Gastrocnemius medialis (tissue), 4 donors: ENCODE measurements around the gene NUDT4. TPM values are rescaled to one million over a fixed set of nuclear protein-coding genes. Genes with fewer than 3 reads are reported as not detected.
A peak's percentile ranks its signal among the peaks of the same experiment; 100 is the strongest.

ENCODE experiments used
- ATAC-seq, 2 donors: fragments of 150-250 bp; one replicate each; pipeline ENCODE4 v1.9.1; 2016
- DNase-seq, 2 donors: peaks; one replicate each; pipeline ENCODE4 v3.0.0-alpha.2; 2019
- H3K27ac ChIP-seq, 4 donors: fragments of 200-600 bp; sonication (generic); 1 replicate in 1 of 4; 2 replicates in 3 of 4; pipeline ENCODE4 v1.5.1; 2016 to 2018; ENCODE audit warnings: mild to moderate bottlenecking in 2 of 4, moderate library complexity in 1 of 4
- H3K27me3 ChIP-seq, 3 donors: fragments of 200-600 bp; sonication (generic) in 2 of 3; 1 replicate in 1 of 3; 2 replicates in 2 of 3; pipeline versions ENCODE4 v1.5.1 to v1.6.0; 2016 to 2019; ENCODE audit warnings: mild to moderate bottlenecking in 1 of 3, moderate library complexity in 1 of 3
- H3K36me3 ChIP-seq, 2 donors: fragments of 200-600 bp; sonication (generic) in 1 of 2; one replicate each; pipeline ENCODE4 v1.5.1; 2017 to 2018
- H3K4me1 ChIP-seq, 2 donors: fragments of 200-600 bp; sonication (generic) in 1 of 2; one replicate each; pipeline ENCODE4 v1.5.1; 2016 to 2017; ENCODE audit warnings: mild to moderate bottlenecking in 2 of 2
- H3K4me3 ChIP-seq, 4 donors: fragments of 200-600 bp; sonication (generic) in 3 of 4; 1 replicate in 1 of 4; 2 replicates in 3 of 4; pipeline ENCODE4 v1.5.1; 2016 to 2019; ENCODE audit warnings: mild to moderate bottlenecking in 2 of 4
- H3K9me3 ChIP-seq, 3 donors: fragments of 200-600 bp; sonication (generic) in 2 of 3; 1 replicate in 1 of 3; 2 replicates in 2 of 3; pipeline ENCODE4 v1.5.1; 2016 to 2019
- CTCF ChIP-seq, 5 experiments: fragments of 450-650 bp in 3 of 5; fragments of 200-600 bp in 2 of 5; sonication (generic) in 2 of 5; IDR thresholded peaks in 4 of 5; conservative IDR thresholded peaks in 1 of 5; 1 replicate in 4 of 5; 2 replicates in 1 of 5; pipeline ENCODE4 v1.5.1; 2016 to 2019; ENCODE audit warnings: antibody characterized with exemption in 5 of 5, mild to moderate bottlenecking in 3 of 5, moderate library complexity in 3 of 5
- POLR2A ChIP-seq, 2 donors: fragments of 450-650 bp; IDR thresholded peaks; one replicate each; pipeline ENCODE4 v1.6.1; 2017; ENCODE audit warnings: antibody characterized with exemption in 2 of 2, mild to moderate bottlenecking in 2 of 2, moderate library complexity in 2 of 2
- in situ Hi-C, 4 donors: fragments of 200-750 bp; cut with MboI; loops; one replicate each; pipeline versions ENCODE4 v1.15.0 to v1.8.0; 2017; ENCODE audit warnings: low sequenced_read_pairs in 4 of 4
- intact Hi-C: fragments of 100-400 bp; cut with DNase I; formaldehyde crosslinking; loops from one replicate; pipeline ENCODE4 v1.15.1; 2023; ENCODE audit warnings: low total_unique reads
- total RNA-seq, 4 donors: library from RNA; depleted of rRNA; stranded (reverse); fragments of >200 nt; gene quantifications; one replicate each; pipeline versions ENCODE4 v1.1.0 to v1.2.3, GENCODE V29; 2016

NUDT4 gene
- total RNA-seq, 4 donors from 2014 or later, result 26.8 to 299 (median 51.1) TPM

- Histone ChIP-seq H3K9me3 (no peaks in the 10 kb centered on the region), H3K27me3 (no peaks in the 10 kb centered on the region), H3K36me3 (no peaks in the 10 kb centered on the region), H3K4me1 (peaks cover 10 to 14% of the 10 kb centered on the region in 2 donors), H3K4me3 (no peak overlapping the region), H3K27ac (no peak overlapping the region)
- ATAC-seq (no peak), DNase-seq (no peak)
- no peak for TF ChIP-seq CTCF (IDR thresholded peaks at IDR 0.05 in 4 of 5, conservative IDR thresholded peaks at IDR 0.05 in 1 of 5)
- TF ChIP-seq POLR2A (IDR thresholded peaks at IDR 0.05), result no peak
- in situ Hi-C loops (no loop called here), intact Hi-C loops (no loop called here)
Measured at GRCh38 chr12:93356214-93356613, 21.5 kb upstream of the NUDT4 start.

- TF ChIP-seq POLR2A (IDR thresholded peaks at IDR 0.05) (no peak), CTCF (IDR thresholded peaks at IDR 0.05 in 4 of 5, conservative IDR thresholded peaks at IDR 0.05 in 1 of 5) (no peak)
- Histone ChIP-seq H3K27ac (no peak overlapping the region), H3K4me3 (no peak overlapping the region), H3K27me3 (no peaks in the 10 kb centered on the region), H3K4me1 (peaks cover 17 to 18% of the 10 kb centered on the region in 2 donors), H3K36me3 (no peaks in the 10 kb centered on the region), H3K9me3 (no peaks in the 10 kb centered on the region)
- intact Hi-C loops, result no loop called here
- DNase-seq (no peak), ATAC-seq (no peak)
- in situ Hi-C loops, result no loop called here
Measured at GRCh38 chr12:93358058-93358457, 19.7 kb upstream of the NUDT4 start.

GRCh38 chr12:93358821-93359220 lies 18.9 kb upstream of the NUDT4 start:
- no peak overlapping the region for H3K27ac ChIP-seq
- H3K9me3 ChIP-seq, result no peaks in the 10 kb centered on the region
- intact Hi-C loops, result no loop called here
- no peak overlapping the region for H3K4me3 ChIP-seq
- H3K36me3 ChIP-seq, result no peaks in the 10 kb centered on the region
- no peaks in the 10 kb centered on the region for H3K27me3 ChIP-seq
- in situ Hi-C loops, result no loop called here
- no peak for DNase-seq
- TF ChIP-seq CTCF (IDR thresholded peaks at IDR 0.05 in 4 of 5, conservative IDR thresholded peaks at IDR 0.05 in 1 of 5), result no peak
- H3K4me1 ChIP-seq, result peaks cover 17 to 18% of the 10 kb centered on the region in 2 donors
- no peak for ATAC-seq

- peak overlapping the region in 3 of 4 donors; percentile 71 to 83 (median 82) for H3K27ac ChIP-seq
- no peaks in the 10 kb centered on the region for H3K27me3 ChIP-seq
- no peaks in the 10 kb centered on the region for H3K9me3 ChIP-seq
- no peaks in the 10 kb centered on the region for H3K36me3 ChIP-seq
- H3K4me1 ChIP-seq, result peaks cover 17 to 18% of the 10 kb centered on the region in 2 donors
- DNase-seq (no peak), ATAC-seq (no peak)
- in situ Hi-C loops, result no loop called here
- H3K4me3 ChIP-seq, result no peak overlapping the region
- no peak for TF ChIP-seq POLR2A (IDR thresholded peaks at IDR 0.05)
- no peak for TF ChIP-seq CTCF (IDR thresholded peaks at IDR 0.05 in 4 of 5, conservative IDR thresholded peaks at IDR 0.05 in 1 of 5)
- intact Hi-C loops, result loop anchor here (5.0 kb wide), 1 partner anchor 118 kb away; no protein-coding TSS in a partner anchor
Measured at GRCh38 chr12:93360688-93361087, 17.0 kb upstream of the NUDT4 start.
